COLO668 (cell line): ENCODE measurements around the gene UTP18.
"Not testable (repeated sequence)": the region's sequence is repeated elsewhere in the genome, so short reads cannot be mapped to it uniquely, and the experiment has no call there.

Source experiments
- DNase-seq: peaks from one replicate; lab custom pipeline; 2025; ENCODE audit not compliant: unreplicated experiment; lab: John Stamatoyannopoulos, UW

The UTP18 gene

GRCh38 chr17:51330861-51331503 is 70.6 kb downstream of the UTP18 start:
- DNase-seq, result not testable (repeated sequence)

- no peak for DNase-seq
Measured at GRCh38 chr17:51335006-51335590, 74.8 kb downstream of the UTP18 start.

GRCh38 chr17:51335883-51336822 is 75.8 kb downstream of the UTP18 start:
- no peak for DNase-seq

DNA sequence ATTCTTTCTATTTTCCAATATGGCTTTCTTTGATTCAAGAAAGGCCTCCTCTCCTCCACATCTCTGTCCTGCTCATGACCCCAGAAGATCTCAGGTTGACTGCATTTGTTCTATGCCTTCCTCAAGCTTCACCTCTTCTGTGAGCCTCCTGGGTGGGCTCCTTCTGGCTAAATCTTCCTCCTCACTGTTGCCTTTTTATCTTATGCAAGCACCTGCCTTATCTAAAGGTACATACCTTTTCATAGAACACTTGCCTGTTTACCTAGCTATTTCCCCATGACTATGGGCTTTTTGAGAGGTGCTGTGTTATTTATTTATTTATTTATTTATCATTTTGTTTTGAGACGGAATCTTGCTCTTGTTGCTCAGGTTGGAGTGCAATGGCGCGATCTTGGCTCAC is 81.1 kb downstream of the UTP18 start:
- no peak for DNase-seq

DNA sequence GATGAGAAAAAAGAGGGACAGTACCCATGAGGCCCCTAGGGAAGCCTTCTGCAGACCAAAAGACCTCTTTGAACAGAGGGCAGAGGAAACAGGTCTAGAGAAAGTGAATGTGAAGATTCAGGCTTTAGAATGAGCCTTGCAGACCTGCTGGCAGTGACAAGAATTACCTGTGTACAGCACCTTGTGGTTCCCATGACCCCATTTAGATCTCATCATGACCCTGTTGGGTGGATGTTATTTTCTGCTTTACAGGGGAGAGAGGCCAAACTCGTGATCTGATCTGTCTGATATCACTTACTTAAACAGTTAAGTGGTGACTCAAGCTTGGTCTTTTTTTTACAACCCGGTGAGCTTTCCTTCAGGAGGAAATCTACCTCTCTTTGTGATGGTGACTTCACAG is 81.9 kb downstream of the UTP18 start:
- no peak for DNase-seq

GRCh38 chr17:51344532-51344931 is 84.2 kb downstream of the UTP18 start:
- DNase-seq, result no peak

DNA sequence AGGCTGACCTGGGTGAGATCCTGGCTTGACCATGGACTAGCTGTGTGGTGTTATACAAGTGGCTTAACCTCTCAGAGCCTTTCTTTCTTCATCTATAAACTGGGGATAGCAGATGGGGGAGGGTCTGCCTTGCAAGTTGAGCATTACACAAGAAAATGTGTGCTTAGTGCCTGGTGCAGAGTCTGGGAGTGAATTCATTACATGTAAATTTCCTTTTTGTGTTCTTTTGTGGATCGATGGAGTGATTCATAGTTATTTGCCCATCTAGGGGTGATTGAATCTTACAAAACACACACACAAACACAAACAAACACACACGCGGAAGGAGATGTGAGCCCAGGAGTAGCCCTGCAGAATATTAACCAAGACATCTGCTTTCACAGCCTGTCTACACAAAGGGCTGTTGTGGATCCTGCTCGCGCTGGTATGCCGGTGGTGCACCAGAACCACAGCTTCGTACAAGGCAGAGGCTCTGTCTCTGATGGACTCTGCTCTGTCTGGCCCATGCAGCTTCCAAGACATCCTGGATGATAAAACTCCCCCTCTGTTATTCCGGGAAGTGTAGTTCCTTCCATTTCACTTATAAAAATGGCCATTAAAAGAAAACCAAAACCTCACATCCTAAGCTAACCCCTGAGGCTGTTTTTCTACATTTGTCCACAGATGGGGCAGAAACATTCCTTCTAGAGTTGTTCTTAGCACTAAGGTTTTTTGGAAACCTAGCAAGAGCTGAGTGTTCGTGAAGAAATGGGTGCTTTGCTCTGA is 86.1 kb downstream of the UTP18 start:
- DNase-seq, result peak; percentile 9
